HCT116 (cell line): Measurements from ENCODE around the gene UBE2R2. TPM values are rescaled to one million over a fixed set of nuclear protein-coding genes. Genes with fewer than 3 reads are reported as not detected.

Experiments
- ATAC-seq: fragments of 200-7000 bp; cut with Tn5 transposase; 2 replicates; pipeline ENCODE4 v1.9.1; 2020; ENCODE audit warnings: mild to moderate bottlenecking, moderate library complexity
- BruUV-seq: library from RNA; stranded (reverse); fragments of 400-500 nt; replicated peaks from 2 replicates; lab custom pipeline; 2021; lab: Mats Ljungman, UMichigan
- CTCF ChIA-PET: fragments of 300-600 bp; sonication (Branson Sonifier 250); formaldehyde crosslinking; loops from one replicate; lab custom pipeline; 2021; ENCODE audit warnings: antibody characterized with exemption; lab: Charles Lee
- POLR2A ChIA-PET: fragments of 300-600, 350-600 bp; sonication (Branson Sonifier 250); formaldehyde crosslinking; loops from one replicate; lab custom pipeline; 2021; ENCODE audit warnings: antibody characterized with exemption; lab: Charles Lee
- RAD21 ChIA-PET, 2 experiments: fragments of 300-600 bp; sonication (Branson Sonifier 250); formaldehyde crosslinking; loops; one replicate each; lab custom pipeline; 2023; ENCODE audit warnings: low total read pairs in 2 of 2; ENCODE audit not compliant: uncharacterized antibody in 2 of 2, unreplicated experiment in 2 of 2, low non-redundant PET in 1 of 2; lab: Charles Lee
- DNase-seq: peaks from one replicate; pipeline ENCODE4 v3.0.0-alpha.2; 2010; ENCODE audit warnings: low read depth, low spot score
- H2AFZ ChIP-seq: fragments of 200-600 bp; shearing (Covaris generic), sonication (generic); 2 replicates; pipeline ENCODE4 v1.6.1; 2017; ENCODE audit warnings: low read depth, mixed run types, mixed read lengths, antibody characterized with exemption, low read length; ENCODE audit not compliant: poor library complexity, severe bottlenecking
- H3K27ac ChIP-seq: 2 replicates; pipeline ENCODE4 v1.5.1; 2012; ENCODE audit warnings: low read depth, low read length
- H3K27me3 ChIP-seq: fragments of 200-600 bp; sonication (generic); 2 replicates; pipeline ENCODE4 v1.6.1; 2016; ENCODE audit warnings: mixed run types, low read length, mixed read lengths; ENCODE audit not compliant: insufficient read depth
- H3K36me3 ChIP-seq, 2 experiments: fragments of 200-500 bp in 1 of 2; fragments of 200-600 bp in 1 of 2; sonication (Bioruptor generic) in 1 of 2; sonication (generic) in 1 of 2; 2 replicates each; pipeline versions ENCODE4 v1.5.1 to v1.6.1; 2014 to 2016; ENCODE audit warnings: low read length in 2 of 2, inconsistent platforms in 1 of 2, mixed read lengths in 1 of 2, mixed run types in 1 of 2; ENCODE audit not compliant: insufficient read depth in 2 of 2, control insufficient read depth in 1 of 2
- H3K4me1 ChIP-seq, 2 experiments: fragments of 200-600 bp in 1 of 2; sonication (generic) in 1 of 2; 2 replicates each; pipeline versions ENCODE4 v1.5.1 to v1.6.1; 2012 to 2017; ENCODE audit warnings: low read length in 2 of 2, inconsistent platforms in 1 of 2, mild to moderate bottlenecking in 1 of 2, mixed read lengths in 1 of 2, mixed run types in 1 of 2, moderate library complexity in 1 of 2; ENCODE audit not compliant: insufficient read depth in 2 of 2, control insufficient read depth in 1 of 2
- H3K4me2 ChIP-seq: fragments of 200-600 bp; sonication (generic); 2 replicates; pipeline ENCODE4 v1.6.1; 2017; ENCODE audit warnings: mixed run types, low read length, mixed read lengths
- H3K4me3 ChIP-seq, 2 experiments: fragments of 200-600 bp in 1 of 2; sonication (generic) in 1 of 2; replicated peaks in 1 of 2; 2 replicates each; pipeline ENCODE4 v1.5.1; 2011 to 2016; ENCODE audit warnings: low read length in 2 of 2, control low read depth in 1 of 2, low read depth in 1 of 2, mild to moderate bottlenecking in 1 of 2, mixed read lengths in 1 of 2, mixed run types in 1 of 2
- H3K79me2 ChIP-seq: fragments of 200-600 bp; sonication (generic); 2 replicates; pipeline ENCODE4 v1.6.1; 2017; ENCODE audit warnings: mild to moderate bottlenecking, mixed run types, low read length, moderate library complexity, mixed read lengths; ENCODE audit not compliant: insufficient read depth
- H3K9ac ChIP-seq: fragments of 200-600 bp; sonication (generic); 2 replicates; pipeline ENCODE4 v1.6.1; 2016; ENCODE audit warnings: low read length, mixed read lengths
- H3K9me2 ChIP-seq: fragments of 200-600 bp; sonication (generic), shearing (Covaris generic); 2 replicates; pipeline ENCODE4 v1.6.1; 2017; ENCODE audit warnings: mixed run types, mild to moderate bottlenecking, moderate library complexity; ENCODE audit not compliant: insufficient read depth
- H3K9me3 ChIP-seq, 2 experiments: fragments of 200-500 bp in 1 of 2; fragments of 200-600 bp in 1 of 2; sonication (Bioruptor generic) in 1 of 2; sonication (generic) in 1 of 2; 2 replicates each; pipeline ENCODE4 v1.6.1; 2014 to 2017; ENCODE audit warnings: low read length in 2 of 2, mixed read lengths in 2 of 2, inconsistent platforms in 1 of 2, low read depth in 1 of 2, mild to moderate bottlenecking in 1 of 2, mixed run types in 1 of 2, moderate library complexity in 1 of 2; ENCODE audit not compliant: control insufficient read depth in 1 of 2, insufficient read depth in 1 of 2
- H4K20me1 ChIP-seq: fragments of 200-600 bp; sonication (generic), shearing (Covaris generic); 2 replicates; pipeline ENCODE4 v1.6.1; 2017; ENCODE audit warnings: mixed run types, mild to moderate bottlenecking, moderate library complexity; ENCODE audit not compliant: insufficient read depth
- CBX3 ChIP-seq: IDR thresholded peaks from 2 replicates; pipeline ENCODE4 v1.6.1; 2012; ENCODE audit warnings: low read depth
- CTCF ChIP-seq, 3 experiments: fragments of 200-600 bp in 1 of 3; sonication (generic) in 1 of 3; IDR thresholded peaks in 2 of 3; conservative IDR thresholded peaks in 1 of 3; 2 replicates each; pipeline ENCODE4 v1.5.1; 2012 to 2017; ENCODE audit warnings: low read depth in 2 of 3, low read length in 2 of 3, antibody characterized with exemption in 1 of 3, borderline replicate concordance in 1 of 3, control low read depth in 1 of 3, mild to moderate bottlenecking in 1 of 3, mixed read lengths in 1 of 3, mixed run types in 1 of 3, moderate library complexity in 1 of 3; ENCODE audit not compliant: insufficient read depth in 1 of 3
- EZH2phosphoT487 ChIP-seq: fragments of 200-600 bp; IDR thresholded peaks from 2 replicates; pipeline ENCODE4 v1.6.1; 2018; ENCODE audit warnings: antibody characterized with exemption, borderline replicate concordance
- FOSL1 ChIP-seq: IDR thresholded peaks from 2 replicates; pipeline ENCODE4 v1.6.1; 2012; ENCODE audit warnings: low read depth
- POLR2A ChIP-seq: IDR thresholded peaks from 2 replicates; pipeline ENCODE4 v1.7.0; 2011; ENCODE audit warnings: borderline replicate concordance; ENCODE audit not compliant: insufficient read depth, insufficient read length; ENCODE audit errors: extremely low read depth
- RAD21 ChIP-seq: IDR thresholded peaks from 2 replicates; pipeline ENCODE4 v1.6.1; 2012; ENCODE audit warnings: low read depth, mild to moderate bottlenecking
- REST ChIP-seq: IDR thresholded peaks from 2 replicates; pipeline ENCODE4 v1.6.1; 2012; ENCODE audit warnings: low read depth
- SIN3A ChIP-seq: IDR thresholded peaks from 2 replicates; pipeline ENCODE4 v1.6.1; 2012; ENCODE audit warnings: low read depth
- SRF ChIP-seq: IDR thresholded peaks from 2 replicates; pipeline ENCODE4 v1.6.1; 2012; ENCODE audit warnings: low read depth
- TCF7L2 ChIP-seq: IDR thresholded peaks from 2 replicates; pipeline ENCODE4 v1.7.0; 2011; ENCODE audit warnings: borderline replicate concordance, inconsistent platforms; ENCODE audit not compliant: insufficient read depth, insufficient read length; ENCODE audit errors: extremely low read depth
- ZNF274 ChIP-seq: fragments of 200-500 bp; sonication (Bioruptor generic); IDR thresholded peaks from 2 replicates; pipeline ENCODE4 v1.6.1; 2014; ENCODE audit warnings: mild to moderate bottlenecking, low read depth, low read length, inconsistent platforms
- intact Hi-C: fragments of 100-400 bp; cut with micrococcal nuclease; formaldehyde crosslinking; loops from 2 replicates; pipeline ENCODE4 v1.10.0; 2022
- total RNA-seq: library from RNA; stranded (reverse); gene quantifications from one replicate; pipeline ENCODE4 v1.2.1, GENCODE V29; 2021; ENCODE audit not compliant: unreplicated experiment

UBE2R2 gene
- total RNA-seq, 1 experiment from 2014 or later = 47.0 TPM

GRCh38 chr9:33780276-33780675, 36.7 kb upstream of the UBE2R2 start:
- Histone ChIP-seq H3K4me3 (no peak overlapping the region), H3K9me3 (no peaks in the 10 kb centered on the region), H3K4me1 (peaks cover 0 to 14% of the 10 kb centered on the region in 2 experiments; a peak in 2 of 4 replicates), H3K9ac (no peak overlapping the region), H3K27me3 (no peaks in the 10 kb centered on the region), H3K79me2 (no peaks in the 10 kb centered on the region), H3K36me3 (no peaks in the 10 kb centered on the region), H4K20me1 (no peaks in the 10 kb centered on the region), H3K4me2 (no peak overlapping the region), H2AFZ (no peak overlapping the region), H3K27ac (no peak overlapping the region), H3K9me2 (no peaks in the 10 kb centered on the region)
- POLR2A ChIA-PET = interaction anchor here (0.7 kb wide), 1 partner anchor 780 kb away, joined by 5 read pairs; no protein-coding TSS in a partner anchor
- CTCF ChIA-PET = interaction anchor here (2.6 kb wide), 1 partner anchor 33 kb away, joined by 13 read pairs; no protein-coding TSS in a partner anchor
- no peak for DNase-seq
- RAD21 ChIA-PET = interaction anchor here in 1 of 2 experiments (1.1 kb wide), 1 partner anchor 42 kb away, joined by 3 read pairs; no protein-coding TSS in a partner anchor
- no TSS peak for BruUV-seq
- TF ChIP-seq TCF7L2 (no peak), SRF (no peak), ZNF274 (no peak), SIN3A (no peak), POLR2A (no peak), REST (no peak), CBX3 (no peak), RAD21 (no peak), EZH2phosphoT487 (no peak), FOSL1 (no peak), CTCF (IDR thresholded peaks at IDR 0.05 in 2 of 3, conservative IDR thresholded peaks at IDR 0.05 in 1 of 3; ENCODE audit: borderline replicate concordance in 1 of 3, insufficient read depth in 1 of 3, low read depth in 2 of 3, low read length in 2 of 3) (no peak)
- intact Hi-C loops = no loop called here
- ATAC-seq = no peak
